ENCODE results near the gene CHMP4B.

DNA sequence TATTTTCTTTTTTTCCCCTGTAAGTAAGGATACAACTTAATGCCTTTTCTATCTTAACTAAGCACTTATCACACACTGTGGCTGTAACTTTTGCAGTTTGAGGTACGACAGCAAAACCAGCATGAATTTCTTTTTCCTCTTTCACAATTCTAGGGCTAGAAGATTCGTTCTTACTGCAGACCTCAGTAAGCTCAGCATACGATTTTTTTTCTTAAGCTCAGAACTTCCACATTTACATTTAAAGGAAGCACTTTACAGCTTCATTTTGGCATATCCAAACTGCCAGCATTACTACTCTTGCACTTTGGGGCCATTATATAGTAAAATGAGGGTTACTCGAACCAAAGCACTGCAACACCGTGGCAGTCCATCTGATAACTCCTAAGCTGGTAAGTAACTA, 889 bp upstream of the CHMP4B start:
- TF ChIP-seq, protein P1, sequence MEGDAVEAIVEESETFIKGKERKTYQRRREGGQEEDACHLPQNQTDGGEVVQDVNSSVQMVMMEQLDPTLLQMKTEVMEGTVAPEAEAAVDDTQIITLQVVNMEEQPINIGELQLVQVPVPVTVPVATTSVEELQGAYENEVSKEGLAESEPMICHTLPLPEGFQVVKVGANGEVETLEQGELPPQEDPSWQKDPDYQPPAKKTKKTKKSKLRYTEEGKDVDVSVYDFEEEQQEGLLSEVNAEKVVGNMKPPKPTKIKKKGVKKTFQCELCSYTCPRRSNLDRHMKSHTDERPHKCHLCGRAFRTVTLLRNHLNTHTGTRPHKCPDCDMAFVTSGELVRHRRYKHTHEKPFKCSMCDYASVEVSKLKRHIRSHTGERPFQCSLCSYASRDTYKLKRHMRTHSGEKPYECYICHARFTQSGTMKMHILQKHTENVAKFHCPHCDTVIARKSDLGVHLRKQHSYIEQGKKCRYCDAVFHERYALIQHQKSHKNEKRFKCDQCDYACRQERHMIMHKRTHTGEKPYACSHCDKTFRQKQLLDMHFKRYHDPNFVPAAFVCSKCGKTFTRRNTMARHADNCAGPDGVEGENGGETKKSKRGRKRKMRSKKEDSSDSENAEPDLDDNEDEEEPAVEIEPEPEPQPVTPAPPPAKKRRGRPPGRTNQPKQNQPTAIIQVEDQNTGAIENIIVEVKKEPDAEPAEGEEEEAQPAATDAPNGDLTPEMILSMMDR (conservative IDR thresholded peaks at IDR 0.05), result no peak
- no peak for TF ChIP-seq ZFX (IDR thresholded peaks at IDR 0.05)
